HG02642 (cell line): ENCODE measurements around the gene KRTAP10-8.
"Not testable (repeated sequence)": the region's sequence is repeated elsewhere in the genome, so short reads cannot be mapped to it uniquely, and the experiment has no call there.

Experiments used
- ATAC-seq: cut with Tn5 transposase; IDR thresholded peaks from one replicate; pipeline ENCODE4 v1.9.1; 2021; ENCODE audit warnings: mild to moderate bottlenecking; ENCODE audit not compliant: unreplicated experiment, poor library complexity

KRTAP10-8 gene

DNA sequence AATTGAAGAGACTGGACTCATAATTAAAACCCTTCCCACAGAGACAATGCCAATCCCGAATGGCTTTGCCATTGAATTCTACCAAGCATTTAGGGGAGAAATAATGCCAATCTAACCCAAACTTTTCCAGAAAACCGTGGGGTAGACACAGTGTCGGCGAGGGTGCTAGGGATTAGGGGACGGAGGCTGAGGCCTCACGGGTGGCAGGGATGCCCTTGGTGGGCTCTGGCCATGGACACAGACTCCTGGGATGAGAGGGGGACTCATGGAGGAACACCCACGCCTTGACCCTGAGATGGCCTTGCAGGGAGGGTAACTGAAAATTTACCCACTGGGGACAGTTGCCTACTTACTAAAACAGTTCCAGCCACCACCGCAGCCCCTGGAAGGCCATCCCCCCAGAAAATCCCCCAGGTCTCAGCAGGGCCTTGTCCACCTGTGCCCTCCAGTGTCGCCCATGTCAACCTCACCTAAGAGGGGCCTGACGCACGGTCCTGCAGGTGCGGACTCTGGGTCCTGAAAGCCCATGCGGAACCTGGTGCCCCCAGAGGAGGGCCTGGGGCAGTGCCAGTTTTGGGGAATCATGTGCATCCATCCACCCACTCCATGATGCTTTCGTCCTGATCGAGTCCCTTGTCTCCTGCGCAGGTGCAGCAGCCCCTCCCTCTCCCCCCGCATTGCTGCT, 33.4 kb upstream of the KRTAP10-8 start:
- no peak for ATAC-seq

DNA sequence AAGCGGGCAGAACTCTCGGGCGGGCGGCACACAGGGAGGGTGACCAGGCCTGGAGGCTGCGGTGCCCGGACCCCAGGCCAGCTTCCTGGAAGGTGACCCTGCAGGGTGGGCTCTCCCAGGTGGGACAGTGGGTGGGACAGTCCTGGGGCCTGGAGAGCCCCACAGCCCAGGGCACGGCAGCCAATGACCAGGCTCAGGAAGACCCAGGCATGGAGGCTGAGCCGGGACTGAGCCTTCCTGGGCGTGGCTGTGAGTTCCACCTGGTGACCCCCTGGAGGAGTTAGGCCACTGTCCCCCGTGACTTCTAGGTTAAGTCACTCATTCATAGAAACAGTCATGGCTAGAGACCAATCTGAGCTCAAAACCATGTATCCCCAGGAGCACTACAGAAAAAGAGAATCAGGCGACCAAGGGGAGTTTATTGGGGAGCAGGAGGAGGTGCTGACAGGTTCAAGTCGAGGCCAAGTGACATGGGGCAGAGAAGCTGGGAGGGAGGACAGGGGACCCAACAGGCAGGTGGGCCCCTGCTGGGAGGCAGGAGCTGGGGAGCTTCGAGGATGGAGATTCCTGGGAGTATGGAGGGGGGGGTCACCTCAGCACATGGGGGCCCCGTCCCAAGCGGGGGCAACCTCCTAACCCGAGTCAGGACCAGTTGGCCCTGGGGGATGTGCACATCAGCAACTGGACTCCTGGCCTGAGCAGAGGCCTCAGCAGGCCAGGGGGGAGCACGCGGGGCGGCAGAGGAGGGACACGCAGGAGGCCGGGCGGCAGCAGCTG, 32.6 kb upstream of the KRTAP10-8 start:
- no peak for ATAC-seq

DNA sequence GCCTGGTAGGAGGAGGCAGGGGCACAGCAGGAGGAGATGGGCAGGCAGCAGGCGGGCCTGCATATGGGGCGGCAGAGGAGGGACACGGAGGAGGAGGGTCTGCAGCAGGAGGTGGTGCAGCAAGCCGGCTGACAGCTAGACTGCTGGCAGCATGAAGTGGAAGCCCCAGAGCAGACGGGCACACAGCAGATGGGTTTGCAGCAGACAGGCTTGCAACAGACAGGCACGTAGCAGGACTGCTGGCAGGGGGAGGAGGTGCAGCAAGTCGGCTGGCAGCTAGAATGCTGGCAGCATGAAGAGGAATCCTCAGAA, 32.1 kb upstream of the KRTAP10-8 start:
- ATAC-seq, result no peak

DNA sequence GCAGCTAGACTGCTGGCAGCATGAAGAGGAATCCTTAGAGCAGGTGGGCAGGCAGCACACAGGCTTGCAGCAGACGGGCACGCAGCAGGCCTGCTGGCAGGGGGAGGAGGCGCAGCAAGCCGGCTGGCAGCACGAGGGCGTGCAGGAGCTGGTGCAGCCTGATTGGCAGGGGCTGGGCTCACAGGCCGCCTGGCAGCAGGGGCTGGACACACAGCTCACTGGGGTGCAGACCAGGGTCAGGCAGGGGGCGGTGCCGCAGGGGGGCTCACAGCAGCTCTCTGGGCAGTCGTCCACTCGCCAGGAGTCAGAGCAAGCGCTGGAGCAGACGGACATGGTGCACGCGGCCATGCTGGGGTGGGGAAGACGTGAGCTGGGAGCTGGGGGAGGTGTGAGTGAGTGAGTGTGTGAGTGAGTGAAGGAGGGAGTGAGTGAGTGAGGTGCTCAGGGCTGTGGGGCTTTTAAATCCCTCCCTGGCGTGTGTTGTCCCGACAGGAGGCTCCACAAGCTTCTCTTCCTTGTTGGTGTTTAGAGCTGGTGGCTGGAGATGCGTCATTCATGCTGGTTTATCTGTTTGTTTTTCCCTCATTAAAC, 31.6 kb upstream of the KRTAP10-8 start, which contains the start of gene KRTAP10-5:
Gene KRTAP10-5, minus strand, starts transcription at position 374 of the 591 bp plus-strand sequence. Its CDS starts 26 bp downstream, at position 348.
- not testable (repeated sequence) for ATAC-seq

DNA sequence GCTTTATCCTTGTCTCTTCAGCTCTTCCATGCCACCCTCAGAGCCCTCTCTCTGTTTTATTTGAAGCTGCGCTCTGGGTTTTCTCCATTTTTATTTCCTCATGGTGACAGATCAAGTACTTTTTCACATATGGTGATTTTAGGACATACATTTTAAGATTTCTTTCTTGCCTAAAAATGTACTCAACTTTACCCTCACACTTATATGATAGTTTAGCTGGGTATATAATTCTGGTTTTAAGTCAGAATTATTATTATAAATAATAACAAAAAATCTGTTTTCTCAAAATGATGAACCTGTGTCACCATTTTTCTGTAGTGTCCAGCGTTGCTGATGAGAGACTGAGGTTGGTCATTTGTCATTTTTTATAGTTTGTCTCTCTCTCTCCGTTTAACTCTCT, 30.7 kb upstream of the KRTAP10-8 start:
- no peak for ATAC-seq

DNA sequence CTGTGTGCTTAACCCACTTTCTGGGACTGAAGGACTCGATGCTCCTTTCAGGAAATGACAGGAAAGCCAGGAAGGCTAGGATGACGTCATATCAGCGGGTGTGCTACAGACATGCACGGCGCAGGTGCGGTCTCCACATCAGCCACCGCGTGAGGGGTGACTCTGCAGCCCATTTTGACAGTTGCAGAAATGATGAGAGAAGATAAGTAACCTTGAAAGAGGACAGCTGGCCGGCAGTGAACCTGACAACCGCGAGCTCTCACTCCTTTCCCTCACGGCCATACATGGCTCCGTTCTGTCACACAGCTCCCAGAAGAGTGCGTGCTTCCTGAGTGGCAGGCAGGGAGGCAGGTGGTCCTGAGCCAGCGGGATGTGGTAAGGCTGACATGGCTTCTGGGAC, 29.8 kb upstream of the KRTAP10-8 start:
- no peak for ATAC-seq

DNA sequence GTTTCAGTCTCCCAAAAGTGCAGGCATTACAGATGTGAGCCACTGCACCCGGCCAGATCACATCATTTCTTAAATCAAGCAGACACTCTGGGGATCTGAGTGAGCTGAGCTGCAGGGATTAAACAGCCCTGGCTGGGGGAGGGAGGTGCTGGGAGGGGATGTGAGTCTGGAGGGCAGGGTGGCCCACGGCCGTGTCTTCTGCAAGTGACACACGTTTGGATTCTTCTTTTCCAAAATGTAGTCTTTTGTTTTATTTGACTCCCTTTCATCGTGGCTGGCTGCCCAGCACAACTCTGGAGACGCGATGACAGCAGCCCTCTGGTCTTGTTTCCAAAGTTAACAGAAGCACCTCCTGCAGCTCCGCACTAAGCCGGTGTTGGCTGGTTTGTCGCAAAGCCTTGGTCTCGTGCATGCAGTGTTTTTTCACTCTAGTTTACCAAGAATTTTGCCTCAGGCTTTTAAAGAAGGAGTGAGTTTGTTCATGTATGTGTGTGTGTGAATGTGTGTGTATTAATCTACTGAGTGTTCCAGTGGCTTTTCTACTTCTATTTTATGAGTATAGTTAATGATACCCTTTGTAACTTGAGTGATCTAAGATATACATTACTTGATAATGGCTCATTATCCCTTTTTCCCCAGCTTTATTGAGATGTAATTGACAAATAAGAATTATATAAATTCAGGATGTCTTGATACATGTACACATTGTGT, 28.6 kb upstream of the KRTAP10-8 start:
- ATAC-seq, result no peak

DNA sequence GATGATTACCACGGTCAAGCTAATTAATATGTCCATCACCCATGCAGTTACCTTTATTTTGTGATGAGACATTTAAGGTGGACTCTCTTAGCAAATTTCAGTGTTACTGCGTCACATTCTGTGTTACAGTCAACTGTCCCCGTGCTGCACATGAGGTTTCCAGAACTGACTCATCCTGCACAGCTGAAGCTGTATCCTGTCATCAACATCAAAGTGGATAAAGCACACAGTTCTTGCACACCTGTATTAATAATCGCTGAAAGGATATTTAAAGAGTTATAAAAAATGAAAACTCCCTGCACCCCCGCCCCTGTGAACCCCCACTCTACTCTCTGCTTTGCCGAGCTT, 28.1 kb upstream of the KRTAP10-8 start:
- ATAC-seq, result no peak

DNA sequence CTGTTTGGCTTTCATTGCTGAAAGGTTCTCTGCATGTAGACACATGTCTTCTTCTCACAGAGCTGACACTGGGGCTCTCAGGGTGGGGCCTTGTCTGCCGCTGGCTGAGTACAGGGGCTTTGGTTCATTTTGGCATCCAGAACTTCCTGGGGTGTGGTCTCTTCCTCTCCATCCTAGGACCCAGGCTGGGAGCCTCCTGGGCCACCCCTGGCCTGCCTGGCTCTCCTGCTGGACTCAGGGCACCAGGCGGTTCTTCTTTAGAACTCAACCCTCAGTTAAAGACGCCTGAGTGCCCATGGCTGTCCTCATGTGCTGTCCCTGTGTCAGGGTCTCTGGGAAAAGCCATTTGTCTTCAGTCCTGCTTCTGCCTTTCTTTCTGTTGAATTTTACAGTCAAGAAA, 26.0 kb upstream of the KRTAP10-8 start:
- ATAC-seq, result no peak

DNA sequence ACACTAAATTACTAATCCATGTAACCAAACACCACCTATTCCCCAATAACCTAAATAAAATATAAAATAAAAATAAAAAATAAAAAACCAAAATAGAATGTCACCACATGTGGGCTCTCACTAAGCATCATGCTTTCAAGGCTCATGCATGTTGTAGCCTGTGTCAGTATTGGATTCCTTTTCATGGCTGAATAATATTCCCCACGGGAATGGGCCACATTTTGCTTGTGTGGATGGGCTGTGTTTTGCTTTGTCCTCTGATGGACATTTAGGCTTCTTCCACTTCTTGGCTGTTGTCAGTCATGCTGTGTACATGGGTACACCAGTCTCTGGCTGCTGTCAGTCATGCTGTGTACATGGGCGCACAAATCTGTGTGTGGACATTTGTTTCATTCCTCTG, 22.8 kb upstream of the KRTAP10-8 start:
- no peak for ATAC-seq

DNA sequence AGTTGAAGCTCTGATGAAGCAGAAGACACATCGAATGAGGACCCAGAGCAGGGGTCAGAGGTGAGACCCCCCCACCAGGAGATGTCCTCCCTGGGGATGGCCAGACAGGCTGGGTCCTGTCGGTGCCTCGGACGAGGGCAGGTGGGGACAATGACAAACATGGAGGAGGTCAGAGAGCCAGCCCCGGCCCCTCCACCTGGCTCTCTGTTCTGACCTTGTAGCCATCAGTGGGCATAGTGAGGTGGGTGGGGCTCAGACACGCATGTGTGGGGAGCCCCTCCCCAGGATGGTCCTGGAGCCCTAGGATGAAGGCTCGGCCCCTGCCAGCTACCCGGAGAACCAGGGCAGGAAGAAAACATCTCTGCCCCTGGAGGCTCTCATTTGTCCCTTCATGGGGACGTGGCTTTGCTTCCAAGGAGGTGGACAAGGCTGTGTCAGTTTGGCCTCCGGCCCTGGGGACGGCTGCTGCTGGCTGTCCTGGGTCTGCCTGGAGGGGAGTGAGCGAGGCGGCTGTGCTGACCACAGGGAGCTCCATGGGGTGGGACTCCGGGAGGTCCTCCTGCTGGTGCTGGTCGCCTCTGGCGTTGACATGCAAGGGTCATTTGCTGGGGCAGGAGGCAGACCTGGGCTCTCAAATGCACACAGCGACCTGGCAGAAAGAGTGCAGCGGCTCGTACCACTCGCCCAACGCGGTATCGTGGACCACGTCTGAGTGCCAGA, 22.1 kb upstream of the KRTAP10-8 start:
- ATAC-seq, result no peak

DNA sequence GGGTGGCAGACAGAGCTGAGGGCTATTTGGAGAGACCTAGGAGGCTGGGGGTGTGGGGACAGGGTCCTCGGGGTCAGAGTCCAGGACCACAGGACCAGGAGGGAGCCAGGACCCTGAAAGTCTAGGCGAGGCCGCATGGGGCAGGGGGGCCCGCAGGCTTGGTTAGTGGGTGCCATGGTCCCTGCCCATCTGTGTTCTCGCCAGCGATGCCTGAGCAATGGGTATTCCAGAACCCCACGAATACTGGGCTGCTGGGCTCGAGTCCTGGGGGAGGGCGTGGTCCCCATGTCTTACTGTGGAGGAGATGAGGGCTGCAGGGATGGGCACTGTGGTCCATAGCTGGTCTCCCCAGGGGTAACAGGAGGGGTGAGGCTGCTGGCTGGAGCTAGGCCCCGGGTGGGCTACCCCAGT, 21.6 kb upstream of the KRTAP10-8 start:
- no peak for ATAC-seq

DNA sequence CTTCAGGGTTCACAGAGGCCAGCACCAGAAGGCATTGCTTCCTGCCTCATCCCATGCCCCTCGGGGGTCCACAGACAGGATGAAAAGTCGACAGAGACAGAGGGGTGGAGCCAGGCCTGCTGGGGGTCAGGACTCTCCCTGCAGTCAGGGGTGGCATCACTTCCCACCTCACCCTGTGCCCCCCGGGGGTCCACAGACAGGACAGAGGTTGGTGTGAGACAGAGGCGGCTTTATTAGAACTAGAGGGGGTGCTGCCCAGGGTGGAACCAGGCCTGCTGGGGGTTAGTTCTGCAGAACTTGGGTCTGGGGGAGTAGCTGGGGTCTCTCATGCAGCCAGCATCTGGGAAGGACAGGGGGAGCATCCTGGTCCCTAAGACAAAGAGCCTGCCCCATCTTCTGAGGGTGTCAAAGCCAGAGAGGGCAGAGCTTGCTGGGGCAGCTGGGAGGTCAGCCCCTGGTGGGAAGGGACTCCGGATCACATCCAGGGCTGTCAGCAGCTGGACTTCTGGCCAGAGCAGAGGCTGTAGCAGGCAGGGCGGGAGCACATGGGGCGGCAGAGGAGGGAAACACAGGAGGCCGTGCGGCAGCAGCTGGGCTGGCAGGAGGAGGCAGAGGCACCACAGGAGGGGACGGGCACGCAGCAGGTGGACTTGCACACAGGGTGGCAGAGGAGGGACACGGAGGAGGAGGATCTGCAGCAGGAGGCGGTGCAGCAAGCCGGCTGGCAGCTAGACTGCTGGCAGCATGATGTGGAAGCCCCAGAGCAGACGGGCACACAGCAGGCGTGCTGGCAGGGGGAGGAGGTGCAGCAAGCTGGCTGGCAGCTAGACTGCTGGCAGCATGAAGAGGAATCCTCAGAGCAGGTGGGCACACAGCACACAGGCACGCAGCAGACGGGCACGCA, 20.7 kb upstream of the KRTAP10-8 start:
- ATAC-seq, result not testable (repeated sequence)

DNA sequence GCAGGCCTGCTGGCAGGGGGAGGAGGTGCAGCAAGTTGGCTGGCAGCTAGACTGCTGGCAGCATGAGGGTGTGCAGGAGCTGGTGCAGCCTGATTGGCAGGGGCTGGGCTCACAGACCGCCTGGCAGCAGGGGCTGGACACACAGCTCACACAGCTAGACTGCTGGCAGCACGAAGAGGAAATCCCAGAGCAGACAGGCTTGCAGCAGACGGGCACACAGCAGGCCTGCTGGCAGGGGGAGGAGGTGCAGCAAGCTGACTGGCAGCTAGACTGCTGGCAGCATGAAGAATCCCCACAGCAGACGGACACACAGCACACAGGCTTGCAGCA, 20.1 kb upstream of the KRTAP10-8 start:
- ATAC-seq, result not testable (repeated sequence)

DNA sequence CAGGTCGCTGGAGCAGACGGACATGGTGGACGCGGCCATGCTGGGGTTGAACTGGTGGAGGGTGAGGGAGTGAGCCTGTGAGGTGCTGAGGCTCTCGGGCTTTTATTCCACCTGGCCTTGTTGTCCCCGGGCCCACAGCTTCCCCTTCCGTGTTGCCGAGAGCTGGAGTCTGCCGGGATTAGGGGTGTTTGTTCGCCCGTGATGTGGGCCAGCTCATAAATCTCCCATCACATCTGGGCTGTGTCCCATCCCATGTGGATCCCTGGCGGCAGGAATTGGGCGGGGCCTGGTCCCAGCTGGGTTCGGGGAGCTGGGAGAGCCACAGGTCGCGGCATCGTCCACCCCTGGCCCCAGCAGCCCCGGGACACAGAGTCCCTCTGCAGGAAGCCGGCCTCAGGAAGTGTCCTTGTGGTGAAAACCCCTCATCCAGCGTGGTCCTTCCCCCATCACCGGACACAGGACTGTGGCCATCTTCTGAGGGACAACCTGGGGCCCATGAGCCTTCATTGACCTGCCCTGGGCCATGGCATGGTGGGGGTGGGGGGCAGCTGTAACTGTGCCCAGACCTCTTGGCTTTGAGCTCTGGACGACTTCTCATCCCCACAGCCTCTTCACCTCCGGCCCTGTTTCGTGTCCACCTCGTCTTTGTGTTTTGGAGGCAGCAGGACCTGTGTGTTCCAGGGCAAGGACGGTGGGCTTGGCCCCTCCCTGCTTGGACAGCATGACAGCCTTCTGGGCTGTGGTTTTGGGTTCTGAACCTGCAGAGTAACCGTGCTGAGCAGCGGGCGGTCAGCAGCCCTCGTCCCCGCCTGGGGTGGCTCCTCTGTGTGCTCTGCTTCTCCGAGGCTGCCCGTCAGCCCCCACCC, 19.2 kb upstream of the KRTAP10-8 start, which contains the start of gene KRTAP10-6:
Gene KRTAP10-6, minus strand, starts transcription at position 60 of the 866 bp plus-strand sequence. Its CDS starts 21 bp downstream, at position 39.
- no peak for ATAC-seq

DNA sequence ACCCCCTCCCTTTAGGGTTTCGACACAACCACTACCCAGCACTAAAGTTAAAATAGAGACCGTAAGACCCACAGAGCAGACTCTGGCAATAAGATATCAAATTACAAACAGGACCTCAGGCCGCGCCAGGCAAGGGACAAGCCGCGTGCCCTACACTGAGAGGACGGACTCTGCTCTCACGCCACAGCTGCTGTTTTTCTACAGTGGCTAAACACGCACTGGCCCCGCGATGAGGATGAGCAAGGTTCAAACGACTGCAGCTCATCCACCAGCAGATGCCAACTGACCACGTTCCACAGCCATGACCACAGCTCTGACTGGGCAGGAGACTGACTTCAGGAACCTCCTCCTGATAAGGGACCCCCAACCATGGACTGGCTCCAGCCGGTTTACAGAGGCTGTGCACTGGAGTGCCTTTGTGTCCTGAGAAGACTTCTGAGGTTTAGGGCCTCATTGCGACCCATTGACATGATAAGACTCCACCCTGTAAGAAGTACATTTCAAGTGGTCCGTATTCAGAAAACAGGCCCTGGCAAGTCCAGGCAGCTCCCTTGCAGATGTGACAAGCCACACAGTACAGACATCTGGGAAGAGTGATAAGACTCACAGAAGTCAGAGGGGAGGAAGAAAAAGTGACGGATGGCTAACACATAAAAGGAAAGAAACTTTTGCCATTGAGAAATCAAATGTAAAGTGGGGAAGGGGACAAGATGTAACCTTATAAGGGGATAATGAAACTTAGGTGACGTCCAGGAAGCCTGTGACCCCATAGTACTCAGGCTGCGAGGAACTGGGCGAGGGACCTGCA, 18.1 kb upstream of the KRTAP10-8 start:
- ATAC-seq, result no peak

DNA sequence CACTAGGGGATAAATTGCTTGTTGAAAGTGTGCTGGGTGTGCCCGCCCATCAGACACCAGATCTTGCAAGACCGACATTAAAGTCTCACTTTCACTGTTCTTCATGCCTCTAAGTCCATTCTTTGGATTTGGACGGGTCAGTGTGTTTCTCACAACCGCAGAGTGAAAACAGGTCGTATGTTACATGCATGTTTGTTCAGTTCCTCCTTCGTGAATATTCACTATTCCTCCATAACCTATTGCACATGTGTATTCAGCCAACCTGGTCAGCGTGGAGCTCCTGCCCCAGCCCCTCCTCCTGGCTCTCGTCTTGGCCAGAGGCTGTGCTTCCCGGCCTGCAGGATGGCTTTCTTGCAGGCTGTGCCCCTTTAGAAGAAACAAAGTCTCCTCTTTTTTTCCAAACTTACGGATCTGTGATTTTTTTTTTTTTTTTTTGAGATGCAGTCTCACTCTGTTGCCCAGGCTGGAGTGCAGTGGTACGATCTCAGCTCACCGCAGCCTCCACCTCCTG, 17.4 kb upstream of the KRTAP10-8 start:
- no peak for ATAC-seq
